DOHH2 (cell line): ENCODE data around the gene SOCS6.

Experiments
- CTCF ChIP-seq: fragments of 200-600 bp; sonication (generic); IDR thresholded peaks from one replicate; pipeline ENCODE4 v1.5.1; 2014; ENCODE audit warnings: antibody characterized with exemption, mild to moderate bottlenecking, low read depth, low read length; ENCODE audit not compliant: poor library complexity, severe bottlenecking
- EZH2phosphoT487 ChIP-seq: fragments of 200-600 bp; sonication (generic); IDR thresholded peaks from 2 replicates; pipeline ENCODE4 v1.6.1; 2017; ENCODE audit warnings: borderline replicate concordance, mild to moderate bottlenecking, antibody characterized with exemption, low read length, moderate library complexity, mixed read lengths

DNA sequence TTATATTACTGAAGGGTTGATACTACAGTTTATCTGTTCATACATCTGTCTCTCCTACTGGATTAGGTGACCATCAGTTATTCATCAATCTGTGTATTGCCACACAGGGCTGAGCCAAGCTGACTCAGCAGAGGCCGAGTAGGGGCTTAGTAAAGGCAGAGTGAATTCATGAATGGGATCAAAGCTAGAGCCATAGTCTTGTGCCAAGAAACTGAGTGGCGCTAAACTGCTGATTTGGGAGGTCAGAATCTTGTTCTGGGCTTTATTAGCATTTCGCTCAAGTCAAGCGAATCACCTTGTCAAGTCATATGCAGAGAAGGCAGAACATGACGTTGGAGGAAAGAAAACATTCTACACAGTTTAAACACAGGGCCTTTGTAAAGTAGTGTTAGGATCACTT is 34.1 kb downstream of the SOCS6 start:
- TF ChIP-seq CTCF = no peak
- no peak for TF ChIP-seq EZH2phosphoT487
